PFSK-1 (cell line): ENCODE results near the gene ARFGEF2.

Source experiments
- FOXP2 ChIP-seq: optimal IDR thresholded peaks from 2 replicates; pipeline ENCODE3; 2011; ENCODE audit warnings: borderline replicate concordance, control low read depth, inconsistent platforms; ENCODE audit not compliant: insufficient read depth; ENCODE audit errors: extremely low read length, extremely low read depth
- POLR2AphosphoS5 ChIP-seq: IDR thresholded peaks from 2 replicates; pipeline ENCODE4 v1.6.1; 2012; ENCODE audit warnings: low read depth, mild to moderate bottlenecking, control low read depth, low read length, moderate library complexity
- SIN3A ChIP-seq: IDR thresholded peaks from 2 replicates; pipeline ENCODE4 v1.6.1; 2012; ENCODE audit warnings: mild to moderate bottlenecking, low read length, moderate library complexity, borderline replicate concordance; ENCODE audit not compliant: insufficient read depth
- TAF1 ChIP-seq: IDR thresholded peaks from 2 replicates; pipeline ENCODE4 v1.6.1; 2012; ENCODE audit warnings: low read length, control low read depth, borderline replicate concordance; ENCODE audit not compliant: insufficient read depth
- TF ChIP-seq, protein P1 (sequence below), 2 experiments: IDR thresholded peaks; 2 replicates each; pipeline versions ENCODE4 v1.6.1 to v1.8.0; 2011 to 2012; ENCODE audit warnings: low read depth in 2 of 2, low read length in 2 of 2, control low read depth in 1 of 2, inconsistent platforms in 1 of 2, mild to moderate bottlenecking in 1 of 2, moderate library complexity in 1 of 2; ENCODE audit not compliant: insufficient read depth in 1 of 2

ARFGEF2 gene

DNA sequence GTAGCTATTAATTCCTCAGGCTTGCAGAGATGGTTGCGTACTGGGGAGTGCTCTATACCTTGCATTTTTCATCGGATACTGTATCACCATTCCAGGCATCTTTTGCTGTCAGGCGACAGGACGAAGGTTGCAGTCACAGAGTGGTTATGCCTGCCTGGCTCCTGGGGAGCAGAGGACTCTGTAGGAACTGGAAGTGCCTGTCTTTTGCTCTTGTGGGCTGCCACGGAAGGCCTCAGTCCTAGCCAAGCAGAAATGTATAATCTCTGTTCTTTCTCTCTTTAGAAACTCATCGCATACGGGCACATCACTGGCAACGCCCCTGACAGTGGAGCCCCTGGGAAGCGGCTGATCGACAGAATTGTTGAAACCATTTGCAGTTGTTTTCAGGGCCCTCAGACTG is 29.5 kb downstream of the ARFGEF2 start:
- TF ChIP-seq SIN3A (no peak), FOXP2 (no peak)

DNA sequence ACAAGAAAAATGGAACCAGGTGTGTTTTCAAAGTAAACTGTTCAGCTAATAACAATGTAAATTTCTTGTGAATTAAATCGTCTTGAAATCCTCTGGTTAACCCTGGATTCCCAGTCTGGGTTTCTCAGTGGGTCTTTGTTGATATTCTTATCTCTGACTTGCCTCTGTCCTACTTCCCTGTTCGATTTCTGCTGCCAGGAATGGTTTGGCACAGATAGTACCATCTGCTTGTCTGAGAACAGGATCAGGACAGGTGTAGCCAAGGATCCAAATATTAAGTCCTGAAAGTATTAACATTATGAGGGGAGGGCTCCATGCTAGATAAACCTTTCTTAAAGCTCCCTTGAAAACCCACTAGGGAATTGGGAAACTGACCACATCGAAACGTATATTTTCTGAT is 30.1 kb downstream of the ARFGEF2 start:
- TF ChIP-seq SIN3A, result no peak
- TF ChIP-seq, protein P1, sequence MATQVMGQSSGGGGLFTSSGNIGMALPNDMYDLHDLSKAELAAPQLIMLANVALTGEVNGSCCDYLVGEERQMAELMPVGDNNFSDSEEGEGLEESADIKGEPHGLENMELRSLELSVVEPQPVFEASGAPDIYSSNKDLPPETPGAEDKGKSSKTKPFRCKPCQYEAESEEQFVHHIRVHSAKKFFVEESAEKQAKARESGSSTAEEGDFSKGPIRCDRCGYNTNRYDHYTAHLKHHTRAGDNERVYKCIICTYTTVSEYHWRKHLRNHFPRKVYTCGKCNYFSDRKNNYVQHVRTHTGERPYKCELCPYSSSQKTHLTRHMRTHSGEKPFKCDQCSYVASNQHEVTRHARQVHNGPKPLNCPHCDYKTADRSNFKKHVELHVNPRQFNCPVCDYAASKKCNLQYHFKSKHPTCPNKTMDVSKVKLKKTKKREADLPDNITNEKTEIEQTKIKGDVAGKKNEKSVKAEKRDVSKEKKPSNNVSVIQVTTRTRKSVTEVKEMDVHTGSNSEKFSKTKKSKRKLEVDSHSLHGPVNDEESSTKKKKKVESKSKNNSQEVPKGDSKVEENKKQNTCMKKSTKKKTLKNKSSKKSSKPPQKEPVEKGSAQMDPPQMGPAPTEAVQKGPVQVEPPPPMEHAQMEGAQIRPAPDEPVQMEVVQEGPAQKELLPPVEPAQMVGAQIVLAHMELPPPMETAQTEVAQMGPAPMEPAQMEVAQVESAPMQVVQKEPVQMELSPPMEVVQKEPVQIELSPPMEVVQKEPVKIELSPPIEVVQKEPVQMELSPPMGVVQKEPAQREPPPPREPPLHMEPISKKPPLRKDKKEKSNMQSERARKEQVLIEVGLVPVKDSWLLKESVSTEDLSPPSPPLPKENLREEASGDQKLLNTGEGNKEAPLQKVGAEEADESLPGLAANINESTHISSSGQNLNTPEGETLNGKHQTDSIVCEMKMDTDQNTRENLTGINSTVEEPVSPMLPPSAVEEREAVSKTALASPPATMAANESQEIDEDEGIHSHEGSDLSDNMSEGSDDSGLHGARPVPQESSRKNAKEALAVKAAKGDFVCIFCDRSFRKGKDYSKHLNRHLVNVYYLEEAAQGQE (IDR thresholded peaks at IDR 0.05; ENCODE audit: insufficient read depth in 1 of 2, low read depth in 2 of 2, low read length in 2 of 2), result no peak
- TF ChIP-seq FOXP2, result no peak
- TF ChIP-seq TAF1, result no peak
- TF ChIP-seq POLR2AphosphoS5, result no peak

GRCh38 chr20:48952656-48953055 is 31.1 kb downstream of the ARFGEF2 start:
- no peak for TF ChIP-seq SIN3A
- no peak for TF ChIP-seq FOXP2
- no peak for TF ChIP-seq TAF1
- TF ChIP-seq POLR2AphosphoS5, result no peak
- TF ChIP-seq, protein P1 (IDR thresholded peaks at IDR 0.05; ENCODE audit: insufficient read depth in 1 of 2, low read depth in 2 of 2, low read length in 2 of 2), result no peak

DNA sequence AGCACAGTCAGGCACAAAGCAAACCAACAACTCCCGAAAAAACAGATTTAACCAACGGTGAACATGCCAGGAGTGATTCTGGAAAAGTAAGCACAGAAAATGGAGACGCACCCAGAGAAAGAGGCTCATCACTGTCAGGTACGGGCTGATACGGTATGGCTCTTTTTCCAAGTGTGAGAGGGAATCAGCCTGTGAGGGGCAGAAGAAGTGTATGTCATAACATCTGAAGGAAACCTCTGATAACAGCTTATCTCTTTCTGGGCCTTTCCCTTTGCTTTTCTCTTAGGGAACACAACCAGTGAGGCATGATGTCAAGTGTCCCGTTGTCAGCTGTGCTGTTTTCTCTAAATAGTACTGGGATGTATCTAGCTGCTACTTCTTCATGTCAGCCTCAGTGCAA is 32.1 kb downstream of the ARFGEF2 start:
- TF ChIP-seq SIN3A (no peak), FOXP2 (no peak), POLR2AphosphoS5 (no peak), TAF1 (no peak)
- TF ChIP-seq, protein P1 (IDR thresholded peaks at IDR 0.05; ENCODE audit: insufficient read depth in 1 of 2, low read depth in 2 of 2, low read length in 2 of 2), result no peak

- no peak for TF ChIP-seq POLR2AphosphoS5
- TF ChIP-seq, protein P1 (IDR thresholded peaks at IDR 0.05; ENCODE audit: insufficient read depth in 1 of 2, low read depth in 2 of 2, low read length in 2 of 2), result no peak
- TF ChIP-seq TAF1, result no peak
- no peak for TF ChIP-seq SIN3A
- TF ChIP-seq FOXP2, result no peak
Observed at GRCh38 chr20:48956052-48956451, 34.5 kb downstream of the ARFGEF2 start.
